ENCODE data around the gene DACH1. TPM values are rescaled to one million over a fixed set of nuclear protein-coding genes. Genes with fewer than 3 reads are reported as not detected.

DACH1 gene
- total RNA-seq, 1 experiment from 2014 or later: not detected

DNA sequence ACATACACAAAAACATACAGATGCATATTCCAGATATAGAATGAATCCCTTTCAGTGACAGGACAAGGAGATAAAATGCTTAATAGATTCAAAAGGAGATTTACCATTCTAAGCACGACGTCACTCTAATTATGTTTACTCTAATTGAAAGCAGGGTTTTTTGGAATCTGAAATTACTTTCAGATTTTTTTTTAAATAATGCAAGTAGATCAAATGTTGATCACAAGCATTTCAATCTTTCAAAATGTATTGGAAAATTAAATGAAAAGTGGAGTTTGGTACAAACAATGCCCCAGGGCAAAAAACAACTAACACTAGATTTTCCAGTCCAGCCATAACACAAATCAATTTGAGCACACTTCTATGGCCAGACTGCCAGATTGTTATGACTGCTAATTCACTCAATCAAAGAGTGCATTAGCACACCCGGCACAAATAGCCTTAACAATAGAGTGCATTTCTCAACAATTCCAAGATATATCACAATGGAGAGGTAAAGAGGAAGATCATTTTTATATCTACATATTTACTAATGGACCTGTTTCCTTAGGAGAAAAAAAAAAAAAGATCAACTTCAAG, 4.3 kb upstream of the DACH1 start:
- Histone ChIP-seq H3K9me2 (ENCODE audit: insufficient read depth) (no peaks in the 10 kb centered on the region), H4K20me1 (ENCODE audit: insufficient read depth) (no peaks in the 10 kb centered on the region), H3K4me2 (ENCODE audit: low read length) (no peak overlapping the region), H3K9ac (ENCODE audit: low read length) (no peak overlapping the region), H3K36me3 (ENCODE audit: control insufficient read depth in 1 of 2, insufficient read depth in 2 of 2, low read length in 2 of 2) (no peaks in the 10 kb centered on the region), H2AFZ (ENCODE audit: low read depth, low read length, poor library complexity, severe bottlenecking) (no peak overlapping the region), H3K4me1 (ENCODE audit: control insufficient read depth in 1 of 2, insufficient read depth in 2 of 2, low read length in 2 of 2) (no peaks in the 10 kb centered on the region), H3K79me2 (ENCODE audit: insufficient read depth, low read length) (no peaks in the 10 kb centered on the region), H3K27me3 (ENCODE audit: insufficient read depth, low read length) (no peaks in the 10 kb centered on the region), H3K27ac (ENCODE audit: low read depth, low read length) (no peak overlapping the region), H3K4me3 (replicated peaks in 1 of 2; ENCODE audit: low read depth in 1 of 2, low read length in 2 of 2) (no peak overlapping the region), H3K9me3 (ENCODE audit: control insufficient read depth in 1 of 2, insufficient read depth in 1 of 2, low read depth in 1 of 2, low read length in 2 of 2) (no peaks in the 10 kb centered on the region; a peak in 1 of 4 replicates)
- ATAC-seq: no peak
- POLR2A ChIA-PET: no interaction called here
- RAD21 ChIA-PET (ENCODE audit: low non-redundant PET in 1 of 2, low total read pairs in 2 of 2, uncharacterized antibody in 2 of 2, unreplicated experiment in 2 of 2): no interaction called here
- intact Hi-C loops (cut with micrococcal nuclease): no loop called here
- no peak for DNase-seq (ENCODE audit: low read depth, low spot score)
- BruUV-seq (replicated peaks): no TSS peak
- CTCF ChIA-PET: no interaction called here
- TF ChIP-seq JUND (IDR thresholded peaks at IDR 0.05): no peak

DNA sequence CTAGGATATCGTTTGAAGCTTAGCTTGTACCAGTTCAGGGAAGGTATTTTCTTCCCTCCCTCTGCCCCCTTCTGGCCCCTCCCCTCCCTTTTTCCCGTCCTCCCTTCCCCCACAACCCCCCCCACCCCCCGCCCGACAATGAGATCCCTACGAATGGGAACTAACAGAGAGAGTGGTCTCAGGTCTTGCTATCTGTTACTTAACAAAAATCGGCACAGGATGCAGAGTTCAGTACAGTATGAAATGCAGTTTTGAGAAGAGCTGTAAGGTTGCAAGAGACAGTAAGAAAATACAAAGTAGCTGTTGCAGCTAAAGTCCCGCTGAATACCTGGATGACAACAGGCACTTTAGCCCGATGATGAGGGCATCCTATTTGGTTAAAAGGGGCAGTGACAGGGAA, 3.1 kb upstream of the DACH1 start:
- Histone ChIP-seq H3K79me2 (ENCODE audit: insufficient read depth, low read length) (no peaks in the 10 kb centered on the region), H3K9me3 (ENCODE audit: control insufficient read depth in 1 of 2, insufficient read depth in 1 of 2, low read depth in 1 of 2, low read length in 2 of 2) (no peaks in the 10 kb centered on the region; a peak in 1 of 4 replicates), H3K27ac (ENCODE audit: low read depth, low read length) (no peak overlapping the region), H3K27me3 (ENCODE audit: insufficient read depth, low read length) (no peaks in the 10 kb centered on the region), H3K4me3 (replicated peaks in 1 of 2; ENCODE audit: low read depth in 1 of 2, low read length in 2 of 2) (no peak overlapping the region), H3K4me2 (ENCODE audit: low read length) (no peak overlapping the region), H3K9ac (ENCODE audit: low read length) (no peak overlapping the region), H3K4me1 (ENCODE audit: control insufficient read depth in 1 of 2, insufficient read depth in 2 of 2, low read length in 2 of 2) (no peaks in the 10 kb centered on the region), H2AFZ (ENCODE audit: low read depth, low read length, poor library complexity, severe bottlenecking) (no peak overlapping the region), H3K9me2 (ENCODE audit: insufficient read depth) (no peaks in the 10 kb centered on the region), H3K36me3 (ENCODE audit: control insufficient read depth in 1 of 2, insufficient read depth in 2 of 2, low read length in 2 of 2) (no peaks in the 10 kb centered on the region), H4K20me1 (ENCODE audit: insufficient read depth) (no peaks in the 10 kb centered on the region)
- POLR2A ChIA-PET: no interaction called here
- no TSS peak for BruUV-seq (replicated peaks)
- TF ChIP-seq, protein P1, sequence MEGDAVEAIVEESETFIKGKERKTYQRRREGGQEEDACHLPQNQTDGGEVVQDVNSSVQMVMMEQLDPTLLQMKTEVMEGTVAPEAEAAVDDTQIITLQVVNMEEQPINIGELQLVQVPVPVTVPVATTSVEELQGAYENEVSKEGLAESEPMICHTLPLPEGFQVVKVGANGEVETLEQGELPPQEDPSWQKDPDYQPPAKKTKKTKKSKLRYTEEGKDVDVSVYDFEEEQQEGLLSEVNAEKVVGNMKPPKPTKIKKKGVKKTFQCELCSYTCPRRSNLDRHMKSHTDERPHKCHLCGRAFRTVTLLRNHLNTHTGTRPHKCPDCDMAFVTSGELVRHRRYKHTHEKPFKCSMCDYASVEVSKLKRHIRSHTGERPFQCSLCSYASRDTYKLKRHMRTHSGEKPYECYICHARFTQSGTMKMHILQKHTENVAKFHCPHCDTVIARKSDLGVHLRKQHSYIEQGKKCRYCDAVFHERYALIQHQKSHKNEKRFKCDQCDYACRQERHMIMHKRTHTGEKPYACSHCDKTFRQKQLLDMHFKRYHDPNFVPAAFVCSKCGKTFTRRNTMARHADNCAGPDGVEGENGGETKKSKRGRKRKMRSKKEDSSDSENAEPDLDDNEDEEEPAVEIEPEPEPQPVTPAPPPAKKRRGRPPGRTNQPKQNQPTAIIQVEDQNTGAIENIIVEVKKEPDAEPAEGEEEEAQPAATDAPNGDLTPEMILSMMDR (IDR thresholded peaks at IDR 0.05 in 2 of 3, conservative IDR thresholded peaks at IDR 0.05 in 1 of 3; ENCODE audit: borderline replicate concordance in 1 of 3, insufficient read depth in 1 of 3, low read depth in 2 of 3, low read length in 2 of 3): no peak
- TF ChIP-seq SRF (IDR thresholded peaks at IDR 0.05; ENCODE audit: low read depth) (no peak), CEBPB (IDR thresholded peaks at IDR 0.05; ENCODE audit: low read depth) (no peak), EZH2phosphoT487 (IDR thresholded peaks at IDR 0.05; ENCODE audit: borderline replicate concordance) (no peak), FOSL1 (IDR thresholded peaks at IDR 0.05; ENCODE audit: low read depth) (no peak), RAD21 (IDR thresholded peaks at IDR 0.05; ENCODE audit: low read depth) (no peak), YY1 (IDR thresholded peaks at IDR 0.05; ENCODE audit: extremely low read depth, insufficient replicate concordance, low read depth, low read length) (no peak), POLR2AphosphoS5 (IDR thresholded peaks at IDR 0.05; ENCODE audit: low read depth, low read length) (no peak), SIN3A (IDR thresholded peaks at IDR 0.05; ENCODE audit: low read depth) (no peak), ZFX (IDR thresholded peaks at IDR 0.05) (no peak), REST (IDR thresholded peaks at IDR 0.05; ENCODE audit: low read depth) (no peak), EZH2 (IDR thresholded peaks at IDR 0.05) (no peak), POLR2A (IDR thresholded peaks at IDR 0.05; ENCODE audit: borderline replicate concordance, extremely low read depth, insufficient read depth, insufficient read length) (no peak)
- no peak for DNase-seq (ENCODE audit: low read depth, low spot score)
- intact Hi-C loops (cut with micrococcal nuclease): no loop called here
- ATAC-seq: no peak
- RAD21 ChIA-PET (ENCODE audit: low non-redundant PET in 1 of 2, low total read pairs in 2 of 2, uncharacterized antibody in 2 of 2, unreplicated experiment in 2 of 2): no interaction called here
- CTCF ChIA-PET: no interaction called here

All from HCT116 (cell line).